Measurements from ENCODE around the gene MLEC. TPM values are rescaled to one million over a fixed set of nuclear protein-coding genes. Genes with fewer than 3 reads are reported as not detected.
"Not testable (repeated sequence)": the region's sequence is repeated elsewhere in the genome, so short reads cannot be mapped to it uniquely, and the experiment has no call there.

MLEC gene
- total RNA-seq, 2 donors from 2014 or later, result 49.1 to 63.1 TPM

DNA sequence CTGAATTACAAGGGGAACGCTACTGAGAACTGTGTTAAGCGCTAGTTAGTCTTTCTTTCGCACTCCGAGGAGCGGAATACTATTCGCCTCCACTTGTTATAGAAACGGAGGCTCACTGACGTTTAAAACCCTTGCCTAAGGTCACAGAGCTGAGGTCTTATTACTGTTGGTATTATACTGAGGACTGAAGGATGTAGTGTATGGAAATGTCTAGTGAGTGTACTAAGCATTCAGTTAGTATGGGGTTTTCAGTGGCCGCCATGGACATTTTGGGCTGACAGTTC is 39.5 kb downstream of the MLEC start:
- H3K27me3 ChIP-seq (replicated peaks; ENCODE audit: insufficient read depth), result no peaks in the 10 kb centered on the region
- DNase-seq (ENCODE audit: low spot score), result no peak
- no peaks in the 10 kb centered on the region for H3K9me3 ChIP-seq
- no peak for ATAC-seq (ENCODE audit: insufficient number of reproducible peaks, low FRiP score, low read depth)
- no peak for TF ChIP-seq CTCF (IDR thresholded peaks at IDR 0.05)
- peak overlapping the region; percentile 41 to 75 for H3K27ac ChIP-seq
- H3K4me3 ChIP-seq, result peak overlapping the region; percentile 85
- peaks cover 10% of the 10 kb centered on the region for H3K36me3 ChIP-seq
- peaks cover 10 to 17% of the 10 kb centered on the region in 2 donors for H3K4me1 ChIP-seq (ENCODE audit: control insufficient read depth in 1 of 2, low read depth in 2 of 2)

- H3K4me3 ChIP-seq, result no peak overlapping the region
- H3K9me3 ChIP-seq, result no peaks in the 10 kb centered on the region
- H3K4me1 ChIP-seq (ENCODE audit: control insufficient read depth in 1 of 2, low read depth in 2 of 2), result peaks cover 10 to 17% of the 10 kb centered on the region in 2 donors
- H3K27ac ChIP-seq, result no peak overlapping the region
- ATAC-seq (ENCODE audit: insufficient number of reproducible peaks, low FRiP score, low read depth) (no peak), DNase-seq (ENCODE audit: low spot score) (no peak)
- no peak for TF ChIP-seq CTCF (IDR thresholded peaks at IDR 0.05)
- H3K36me3 ChIP-seq, result peaks cover 7% of the 10 kb centered on the region
- H3K27me3 ChIP-seq (replicated peaks; ENCODE audit: insufficient read depth), result no peaks in the 10 kb centered on the region
Observed at GRCh38 chr12:120726961-120727360, 40.0 kb downstream of the MLEC start.

- H3K9me3 ChIP-seq; H3K27ac ChIP-seq; DNase-seq (ENCODE audit: low spot score); H3K36me3 ChIP-seq; ATAC-seq (ENCODE audit: insufficient number of reproducible peaks, low FRiP score, low read depth); H3K4me3 ChIP-seq; H3K4me1 ChIP-seq (ENCODE audit: control insufficient read depth in 1 of 2, low read depth in 2 of 2); H3K27me3 ChIP-seq (replicated peaks; ENCODE audit: insufficient read depth): not testable (repeated sequence)
Observed at GRCh38 chr12:120732198-120732597, 45.2 kb downstream of the MLEC start.

GRCh38 chr12:120733574-120733973 is 46.6 kb downstream of the MLEC start:
- Histone ChIP-seq H3K4me1 (ENCODE audit: control insufficient read depth in 1 of 2, low read depth in 2 of 2) (no peaks in the 10 kb centered on the region), H3K4me3 (no peak overlapping the region), H3K27me3 (replicated peaks; ENCODE audit: insufficient read depth) (no peaks in the 10 kb centered on the region), H3K27ac (no peak overlapping the region), H3K36me3 (no peaks in the 10 kb centered on the region), H3K9me3 (no peaks in the 10 kb centered on the region)
- DNase-seq (ENCODE audit: low spot score), result no peak
- ATAC-seq (ENCODE audit: insufficient number of reproducible peaks, low FRiP score, low read depth), result no peak
- no peak for TF ChIP-seq CTCF (IDR thresholded peaks at IDR 0.05)

GRCh38 chr12:120734210-120734609 is 47.3 kb downstream of the MLEC start:
- Histone ChIP-seq H3K4me1 (ENCODE audit: control insufficient read depth in 1 of 2, low read depth in 2 of 2) (no peaks in the 10 kb centered on the region), H3K4me3 (no peak overlapping the region), H3K27me3 (replicated peaks; ENCODE audit: insufficient read depth) (no peaks in the 10 kb centered on the region), H3K36me3 (no peaks in the 10 kb centered on the region), H3K27ac (no peak overlapping the region), H3K9me3 (no peaks in the 10 kb centered on the region)
- TF ChIP-seq CTCF (IDR thresholded peaks at IDR 0.05), result no peak
- DNase-seq (ENCODE audit: low spot score) (no peak), ATAC-seq (ENCODE audit: insufficient number of reproducible peaks, low FRiP score, low read depth) (no peak)

- H3K36me3 ChIP-seq, result no peaks in the 10 kb centered on the region
- no peak overlapping the region for H3K4me3 ChIP-seq
- TF ChIP-seq CTCF (IDR thresholded peaks at IDR 0.05), result no peak
- no peaks in the 10 kb centered on the region for H3K27me3 ChIP-seq (replicated peaks; ENCODE audit: insufficient read depth)
- no peaks in the 10 kb centered on the region for H3K4me1 ChIP-seq (ENCODE audit: control insufficient read depth in 1 of 2, low read depth in 2 of 2)
- ATAC-seq (ENCODE audit: insufficient number of reproducible peaks, low FRiP score, low read depth) (no peak), DNase-seq (ENCODE audit: low spot score) (no peak)
- no peaks in the 10 kb centered on the region for H3K9me3 ChIP-seq
- H3K27ac ChIP-seq, result no peak overlapping the region
Observed at GRCh38 chr12:120735181-120735580, 48.2 kb downstream of the MLEC start.

All from thoracic aorta (tissue), 2 donors.